ENCODE results near the gene NTF4.

- no peak for TF ChIP-seq CTCF (IDR thresholded peaks at IDR 0.05; ENCODE audit: low read depth, low read length)
- TF ChIP-seq EZH2phosphoT487 (IDR thresholded peaks at IDR 0.05; ENCODE audit: low read depth), result no peak
Measured at GRCh38 chr19:49020342-49020741, 44.3 kb downstream of the NTF4 start.
